IPS DF 4.7 (cell line): ENCODE data around the gene NXPH4.

Experiments
- DNase-seq: peaks from one replicate; pipeline ENCODE4 v3.0.0-alpha.2; 2013; ENCODE audit warnings: low spot score; ENCODE audit errors: extremely low read depth

The NXPH4 gene

DNA sequence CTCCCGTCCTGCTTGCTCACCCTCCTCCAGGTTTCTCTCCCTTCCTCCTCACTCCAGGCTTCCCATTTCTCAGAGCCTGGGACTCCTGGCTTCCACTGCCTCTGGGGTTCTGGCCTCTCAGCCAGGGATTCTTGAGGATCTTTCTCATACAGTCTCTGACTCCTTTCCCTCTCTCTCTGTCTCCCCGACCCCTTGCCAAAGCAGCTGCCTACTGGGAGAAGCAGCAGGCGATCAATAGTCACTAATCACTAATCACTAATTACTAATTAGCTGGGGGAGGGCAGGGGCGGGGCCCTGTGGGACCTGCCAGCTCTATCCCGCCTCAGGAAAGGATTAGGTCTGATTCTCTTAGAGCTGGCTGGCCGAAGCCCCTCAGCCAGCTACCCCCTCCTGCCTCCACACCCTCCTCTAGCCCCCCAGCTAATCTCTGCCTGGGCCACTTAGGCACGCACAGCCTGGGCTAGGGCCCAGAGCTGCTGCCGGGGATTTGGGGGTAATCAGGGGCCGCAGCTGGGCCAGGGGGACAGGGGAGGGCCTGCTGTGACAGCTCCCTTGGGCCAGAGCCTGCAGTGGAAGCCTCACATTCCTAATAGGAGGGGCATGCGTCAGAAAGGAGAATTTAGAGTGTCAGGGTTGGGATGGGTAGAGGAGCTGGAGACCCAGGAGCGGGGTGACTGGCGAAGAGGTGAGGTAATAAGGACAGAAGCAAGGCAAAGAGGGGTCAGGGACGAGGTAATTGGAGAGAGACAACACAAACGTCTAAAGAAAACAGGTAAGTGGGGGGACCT lies 2.8 kb downstream of the NXPH4 start:
- no peak for DNase-seq

DNA sequence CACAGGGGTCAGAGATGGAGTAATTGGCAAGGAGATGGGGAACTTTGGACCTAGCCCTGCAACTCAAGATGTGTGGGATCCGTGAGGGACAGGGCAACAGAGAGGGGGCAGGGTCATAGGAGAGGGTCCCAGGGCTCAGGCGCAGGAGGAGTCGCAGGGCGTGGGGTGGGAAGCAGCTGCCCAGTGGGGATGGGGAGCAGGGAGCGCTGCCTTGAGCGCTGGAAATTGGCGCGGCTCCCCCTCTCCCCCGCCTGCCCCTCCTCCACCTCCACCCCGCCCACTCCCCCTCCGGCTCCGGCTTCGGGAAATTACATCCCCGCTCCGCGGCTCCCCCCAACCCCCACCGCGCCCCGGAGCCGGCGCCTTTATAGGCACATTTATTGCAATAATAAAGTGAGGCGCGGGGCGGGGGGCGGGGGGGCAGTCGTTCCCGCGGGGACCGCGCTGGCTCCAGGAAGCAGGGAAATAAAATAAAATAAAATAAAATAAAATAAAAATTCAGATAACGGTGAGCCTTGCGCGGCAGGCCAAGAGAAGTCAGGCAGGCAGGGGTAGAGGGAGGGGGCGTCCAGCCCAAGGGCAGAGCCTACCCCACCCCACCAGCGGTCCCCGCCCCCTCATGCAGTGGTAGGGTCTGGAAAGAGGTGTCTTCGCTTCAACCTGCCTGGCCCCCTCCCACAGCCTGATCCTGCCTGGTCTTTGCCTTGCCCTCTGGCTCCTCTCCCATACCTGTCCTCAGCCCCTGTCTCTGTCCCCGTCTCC lies 3.6 kb downstream of the NXPH4 start:
- DNase-seq, result no peak

DNA sequence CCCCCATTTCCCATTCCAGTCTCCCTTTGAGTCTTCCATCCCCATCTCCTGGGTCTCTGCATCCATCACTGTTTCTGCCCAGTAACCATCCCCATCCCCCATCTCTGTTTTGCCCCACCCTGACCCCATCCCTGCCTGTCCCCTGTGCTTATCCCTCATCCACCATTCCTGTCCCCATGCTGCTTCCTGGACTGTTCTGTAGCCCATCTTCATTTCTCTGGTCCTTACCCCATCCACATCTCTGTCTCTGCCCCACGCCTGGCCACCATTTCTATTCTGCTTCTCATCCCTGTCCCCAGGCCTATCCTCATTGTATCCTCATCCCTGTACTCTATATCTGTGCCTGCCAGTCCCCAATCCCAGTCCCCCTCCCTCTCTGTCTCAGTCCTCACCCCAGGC lies 4.2 kb downstream of the NXPH4 start:
- no peak for DNase-seq

GRCh38 chr12:57221169-57221917 lies 4.7 kb downstream of the NXPH4 start:
- no peak for DNase-seq

- DNase-seq, result no peak
These were observed 5.9 kb downstream of the NXPH4 start for GRCh38 chr12:57222286-57223190.

- DNase-seq, result no peak
These were observed 6.9 kb downstream of the NXPH4 start for GRCh38 chr12:57223191-57224165.

DNA sequence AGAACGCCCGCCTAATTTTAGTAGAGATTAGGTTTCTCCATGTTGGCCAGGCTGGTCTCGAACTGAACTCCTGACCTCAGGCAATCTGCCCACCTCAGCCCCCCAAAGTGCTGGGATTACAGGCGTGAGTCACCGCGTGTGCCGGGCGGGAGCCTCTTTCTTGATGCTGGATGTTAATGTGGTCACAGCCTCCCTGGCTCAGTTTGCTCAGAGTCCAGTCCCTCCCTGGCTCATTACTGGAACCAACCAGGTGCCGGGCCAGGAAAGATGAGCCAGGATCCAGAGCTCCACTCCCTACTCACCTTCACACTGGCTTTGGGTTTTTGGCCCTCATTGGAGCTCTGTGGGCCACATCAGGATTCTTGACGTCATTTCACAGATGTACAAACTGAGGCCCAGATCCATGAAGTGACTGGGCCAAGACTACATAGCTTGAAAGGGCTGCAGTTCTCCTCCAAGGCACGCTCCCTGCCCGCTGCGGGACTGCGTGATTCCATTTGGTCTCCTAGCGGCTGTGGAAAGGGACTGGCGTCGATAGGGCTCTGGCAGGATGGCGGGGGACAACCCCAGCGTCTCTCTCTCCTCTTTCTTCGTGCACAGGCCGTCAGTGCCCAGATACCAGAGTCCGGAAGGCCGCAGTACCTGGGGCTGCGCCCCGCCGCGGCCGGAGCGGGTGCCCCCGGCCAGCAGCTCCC lies 7.8 kb downstream of the NXPH4 start:
- no peak for DNase-seq

- no peak for DNase-seq
These were observed 8.5 kb downstream of the NXPH4 start for GRCh38 chr12:57224973-57225679.

DNA sequence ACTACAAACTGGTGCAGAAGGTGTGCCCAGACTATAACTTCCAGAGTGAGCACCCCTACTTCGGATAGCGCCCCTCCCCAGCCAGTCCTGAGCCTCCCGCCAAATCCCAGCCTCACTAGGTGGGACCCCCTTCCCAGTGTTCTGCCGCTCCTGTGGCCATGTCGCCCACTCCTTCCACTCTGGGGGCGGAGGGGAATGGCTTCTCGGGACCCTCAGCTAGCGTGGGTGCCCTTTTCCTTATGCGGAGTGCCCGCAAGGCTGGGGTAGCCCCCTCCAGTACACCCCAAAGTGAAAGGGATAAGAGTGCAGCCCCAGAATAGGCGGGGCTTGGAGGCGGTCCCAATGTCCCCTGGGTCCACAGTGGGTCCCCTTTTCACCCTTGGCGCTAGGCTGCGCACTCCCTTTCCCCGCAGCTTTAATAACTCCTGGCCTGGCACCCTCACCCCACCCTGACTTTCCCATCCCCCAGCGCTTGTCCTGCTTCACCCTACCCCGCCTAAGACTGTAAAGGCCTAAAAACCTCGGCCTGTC lies 9.2 kb downstream of the NXPH4 start:
- no peak for DNase-seq

DNA sequence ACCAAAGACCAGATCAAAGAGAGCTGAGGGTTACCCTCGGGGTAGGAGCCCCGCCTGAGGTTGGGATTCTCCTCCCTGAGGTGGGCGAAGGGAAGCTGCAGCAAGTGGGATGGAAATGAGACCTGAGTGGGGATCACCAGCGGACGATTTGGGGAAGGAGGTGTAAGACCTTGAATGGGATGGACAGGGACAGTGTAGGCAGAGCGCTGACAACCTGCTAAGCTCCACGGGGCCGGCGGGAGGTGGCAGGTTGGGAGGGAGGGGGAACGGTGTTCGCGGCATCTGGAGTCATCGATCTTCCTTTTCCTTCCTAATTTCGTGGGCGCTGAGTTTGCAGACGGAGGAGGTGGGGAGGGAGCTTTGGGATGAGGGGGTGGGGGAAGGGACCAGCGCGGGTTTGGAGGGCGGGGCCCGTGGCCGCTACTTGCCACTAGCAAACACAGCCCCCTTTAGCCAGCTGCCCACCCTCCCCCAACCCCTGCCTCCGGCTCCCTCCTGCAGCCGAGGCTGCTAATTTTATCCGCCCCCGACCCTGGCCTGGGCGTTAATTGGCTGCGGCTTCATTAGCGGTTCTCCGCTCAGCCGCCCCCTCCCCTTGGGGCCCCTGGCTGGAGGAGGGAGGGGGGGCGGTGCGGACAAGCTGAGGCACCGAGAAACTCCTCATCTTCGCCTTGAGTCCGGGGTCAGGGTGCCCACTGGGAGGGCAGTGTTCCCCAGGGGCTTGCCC lies 10.2 kb downstream of the NXPH4 start:
- DNase-seq, result no peak

GRCh38 chr12:57227315-57228115 lies 10.9 kb downstream of the NXPH4 start:
- DNase-seq, result no peak

DNA sequence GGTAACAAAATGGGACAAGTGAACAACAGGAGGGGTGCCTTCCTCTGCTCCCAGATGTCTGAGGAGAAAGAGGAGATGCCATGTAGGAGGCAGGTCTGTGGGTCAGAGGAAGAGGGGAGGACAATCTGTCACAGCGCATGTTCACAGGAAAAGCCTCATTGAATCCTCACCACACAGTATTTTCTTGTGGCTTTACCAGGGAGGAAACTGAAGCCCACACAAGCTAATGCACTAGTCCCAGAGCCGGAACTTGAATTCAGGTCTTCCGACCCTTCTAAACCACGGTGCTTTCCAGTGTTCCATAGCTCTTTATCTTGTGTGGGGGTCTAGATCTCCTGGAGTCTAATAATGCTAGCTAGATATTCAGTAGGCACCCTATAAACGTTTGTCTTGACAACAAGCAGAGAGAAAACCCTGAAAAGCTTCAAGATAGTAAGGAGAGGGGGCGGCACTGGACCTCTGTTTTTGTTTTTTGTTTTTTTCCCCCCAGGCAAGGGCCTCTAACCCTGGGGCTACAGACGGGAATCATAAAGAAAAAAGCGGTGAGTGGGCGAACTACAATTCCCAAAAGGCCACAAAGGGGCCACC lies 12.5 kb downstream of the NXPH4 start:
- no peak for DNase-seq

- peak; percentile 96 for DNase-seq
These were observed 13.2 kb downstream of the NXPH4 start, which contains the start of gene SHMT2 for GRCh38 chr12:57229634-57230380. Gene SHMT2 (plus strand): TSS chr12:57229711. CDS start chr12:57229779, 68 bp downstream.

DNA sequence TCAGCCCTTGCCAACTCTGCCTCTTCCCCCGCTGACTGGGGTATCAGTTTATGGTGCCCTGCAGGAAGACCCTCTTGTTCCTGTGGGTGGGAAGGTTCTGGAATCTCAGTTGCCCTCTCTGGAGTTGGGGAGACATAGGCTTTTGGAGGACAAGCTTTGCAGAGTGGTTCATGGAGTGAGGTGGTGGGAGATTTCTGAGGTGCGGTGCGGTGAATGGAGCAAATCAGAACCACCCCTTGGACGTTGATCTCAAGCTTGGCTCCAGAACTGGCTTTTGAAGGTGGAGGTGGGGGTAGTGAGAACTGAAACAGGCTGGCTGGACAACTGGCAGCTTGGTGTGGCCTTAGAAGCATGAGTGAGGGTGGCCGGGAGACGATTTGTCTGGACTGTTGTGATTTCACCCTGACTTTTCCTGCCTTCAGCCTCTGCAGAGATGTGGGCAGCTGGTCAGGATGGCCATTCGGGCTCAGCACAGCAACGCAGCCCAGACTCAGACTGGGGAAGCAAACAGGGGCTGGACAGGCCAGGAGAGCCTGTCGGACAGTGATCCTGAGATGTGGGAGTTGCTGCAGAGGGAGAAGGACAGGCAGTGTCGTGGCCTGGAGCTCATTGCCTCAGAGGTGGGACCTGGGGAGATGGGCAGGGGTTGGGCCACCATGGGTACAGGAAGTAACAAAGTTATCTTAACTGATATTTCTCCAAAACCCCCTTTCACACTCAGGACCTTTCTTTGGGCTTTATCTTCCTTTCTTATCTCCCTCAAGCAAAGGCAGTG lies 14.0 kb downstream of the NXPH4 start:
- no peak for DNase-seq
